ENCODE results near the gene AMPD3. TPM values are rescaled to one million over a fixed set of nuclear protein-coding genes. Genes with fewer than 3 reads are reported as not detected.

The AMPD3 gene
- polyA plus RNA-seq, 1 of the 3 experiments (the other 2 are of a cell fraction), result 1.7 TPM

- no peak overlapping the region for H3K4me3 ChIP-seq (ENCODE audit: low read depth in 2 of 2, low read length in 1 of 2)
- ChIA-PET POLR2A (no interaction called here), CTCF (interaction anchor here (1.6 to 4.3 kb wide), 3 partner anchors 11 to 137 kb away, joined by 4 to 25 read pairs (median 13); no protein-coding TSS in a partner anchor)
- peaks cover 27% of the 10 kb centered on the region for H3K79me2 ChIP-seq (ENCODE audit: insufficient read depth)
- H3K9me3 ChIP-seq, result no peaks in the 10 kb centered on the region
- H3K27me3 ChIP-seq (ENCODE audit: insufficient read depth), result no peaks in the 10 kb centered on the region
- peaks cover 7 to 11% of the 10 kb centered on the region in 2 experiments; a peak in 3 of 4 replicates for H3K4me1 ChIP-seq (ENCODE audit: control insufficient read depth in 1 of 2, insufficient read depth in 2 of 2, low read depth in 1 of 2, low read length in 1 of 2)
- no peak overlapping the region for H3K27ac ChIP-seq (ENCODE audit: low read depth in 2 of 2, low read length in 1 of 2)
- no peaks in the 10 kb centered on the region for H3K36me3 ChIP-seq (replicated peaks in 1 of 2; ENCODE audit: control insufficient read depth in 1 of 2, insufficient read depth in 2 of 2, low read length in 1 of 2)
- no peak for DNase-seq
- no peak overlapping the region for H3K4me2 ChIP-seq
- 71% methylated on average over 3 of the region's 3 CpGs for WGBS (ENCODE audit: low lambda C conversion rate)
- H2AFZ ChIP-seq (ENCODE audit: low read depth), result no peak overlapping the region
- no peaks in the 10 kb centered on the region for H3K9me2 ChIP-seq
- no peak overlapping the region for H3K9ac ChIP-seq
- no peaks in the 10 kb centered on the region for H4K20me1 ChIP-seq (ENCODE audit: insufficient read depth)
- TF ChIP-seq RCOR1 (IDR thresholded peaks at IDR 0.05; ENCODE audit: low read length) (no peak), MEF2A (IDR thresholded peaks at IDR 0.05; ENCODE audit: borderline replicate concordance, low read depth) (no peak), TAF1 (IDR thresholded peaks at IDR 0.05; ENCODE audit: borderline replicate concordance, low read depth, low read length) (no peak), SMC3 (IDR thresholded peaks at IDR 0.05; ENCODE audit: low read depth, low read length) (no peak), ELF1 (IDR thresholded peaks at IDR 0.05) (no peak), USF1 (IDR thresholded peaks at IDR 0.05; ENCODE audit: borderline replicate concordance, low read depth) (no peak), FOXJ3 (CRISPR knock-in tag; IDR thresholded peaks at IDR 0.05) (no peak), TEAD4 (IDR thresholded peaks at IDR 0.05; ENCODE audit: borderline replicate concordance, insufficient read depth) (no peak), EP300 (IDR thresholded peaks at IDR 0.05; ENCODE audit: borderline replicate concordance in 1 of 2, low read depth in 1 of 2, low read length in 1 of 2) (no peak), FOXM1 (IDR thresholded peaks at IDR 0.05; ENCODE audit: low read depth) (no peak), REST (IDR thresholded peaks at IDR 0.05; ENCODE audit: low read depth, low read length) (no peak), RXRA (IDR thresholded peaks at IDR 0.05; ENCODE audit: borderline replicate concordance, low read depth) (no peak), JUND (IDR thresholded peaks at IDR 0.05) (no peak)
- TF ChIP-seq, protein P1, sequence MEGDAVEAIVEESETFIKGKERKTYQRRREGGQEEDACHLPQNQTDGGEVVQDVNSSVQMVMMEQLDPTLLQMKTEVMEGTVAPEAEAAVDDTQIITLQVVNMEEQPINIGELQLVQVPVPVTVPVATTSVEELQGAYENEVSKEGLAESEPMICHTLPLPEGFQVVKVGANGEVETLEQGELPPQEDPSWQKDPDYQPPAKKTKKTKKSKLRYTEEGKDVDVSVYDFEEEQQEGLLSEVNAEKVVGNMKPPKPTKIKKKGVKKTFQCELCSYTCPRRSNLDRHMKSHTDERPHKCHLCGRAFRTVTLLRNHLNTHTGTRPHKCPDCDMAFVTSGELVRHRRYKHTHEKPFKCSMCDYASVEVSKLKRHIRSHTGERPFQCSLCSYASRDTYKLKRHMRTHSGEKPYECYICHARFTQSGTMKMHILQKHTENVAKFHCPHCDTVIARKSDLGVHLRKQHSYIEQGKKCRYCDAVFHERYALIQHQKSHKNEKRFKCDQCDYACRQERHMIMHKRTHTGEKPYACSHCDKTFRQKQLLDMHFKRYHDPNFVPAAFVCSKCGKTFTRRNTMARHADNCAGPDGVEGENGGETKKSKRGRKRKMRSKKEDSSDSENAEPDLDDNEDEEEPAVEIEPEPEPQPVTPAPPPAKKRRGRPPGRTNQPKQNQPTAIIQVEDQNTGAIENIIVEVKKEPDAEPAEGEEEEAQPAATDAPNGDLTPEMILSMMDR (IDR thresholded peaks at IDR 0.05), result no peak
- TF ChIP-seq, protein P2, sequence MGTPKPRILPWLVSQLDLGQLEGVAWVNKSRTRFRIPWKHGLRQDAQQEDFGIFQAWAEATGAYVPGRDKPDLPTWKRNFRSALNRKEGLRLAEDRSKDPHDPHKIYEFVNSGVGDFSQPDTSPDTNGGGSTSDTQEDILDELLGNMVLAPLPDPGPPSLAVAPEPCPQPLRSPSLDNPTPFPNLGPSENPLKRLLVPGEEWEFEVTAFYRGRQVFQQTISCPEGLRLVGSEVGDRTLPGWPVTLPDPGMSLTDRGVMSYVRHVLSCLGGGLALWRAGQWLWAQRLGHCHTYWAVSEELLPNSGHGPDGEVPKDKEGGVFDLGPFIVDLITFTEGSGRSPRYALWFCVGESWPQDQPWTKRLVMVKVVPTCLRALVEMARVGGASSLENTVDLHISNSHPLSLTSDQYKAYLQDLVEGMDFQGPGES (IDR thresholded peaks at IDR 0.05; ENCODE audit: low read depth, low read length), result no peak
- peaks cover 9% of the 10 kb centered on the region for H3F3A ChIP-seq (replicated peaks; ENCODE audit: insufficient read depth)
Observed at GRCh38 chr11:10542776-10543175, 87.7 kb downstream of the AMPD3 start.
